Measurements from ENCODE around the gene FCAMR.
A peak's percentile ranks its signal among the peaks of the same experiment; 100 is the strongest.

Gene FCAMR

DNA sequence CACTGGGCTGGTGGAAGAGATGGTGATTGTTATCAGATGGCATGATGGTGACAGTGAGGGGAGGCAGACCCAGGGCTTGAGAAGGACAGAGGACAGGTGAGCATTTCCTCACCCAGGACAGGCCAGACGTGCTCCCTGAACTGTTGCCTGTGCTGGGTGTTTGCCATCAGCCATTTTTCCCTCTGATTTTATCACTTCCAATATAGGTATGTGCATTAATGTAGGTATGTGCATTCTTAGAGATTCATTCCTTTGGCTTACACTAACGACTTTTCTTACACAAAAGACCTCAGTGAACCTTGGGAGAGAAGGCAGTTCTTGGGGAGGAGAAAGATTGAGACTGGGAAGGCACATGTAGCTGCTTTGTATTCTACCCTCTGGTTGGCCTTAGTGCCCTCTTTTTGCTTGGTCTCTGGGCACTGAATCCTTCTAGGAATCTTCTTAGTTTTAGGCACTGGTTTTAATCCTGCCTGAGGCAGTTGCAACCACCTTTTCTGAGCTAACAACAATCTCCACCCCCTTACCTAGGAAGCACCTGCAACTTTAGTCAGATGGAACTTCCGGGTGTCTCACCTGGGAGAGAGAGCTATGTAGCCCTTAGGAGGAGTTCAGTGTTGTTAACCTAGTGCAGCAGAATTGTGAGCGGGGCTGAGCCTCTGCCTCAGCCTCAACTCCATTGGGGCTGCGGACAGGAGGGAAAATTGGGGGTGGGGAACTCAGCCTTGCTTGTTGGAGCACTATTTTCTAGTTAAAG is 31.4 kb upstream of the FCAMR start:
- no peak for DNase-seq (ENCODE audit: low read depth, low spot score)
- peak overlapping the region; percentile 98 for H3K27ac ChIP-seq

- H3K27ac ChIP-seq, result peak overlapping the region; percentile 98
- DNase-seq (ENCODE audit: low read depth, low spot score), result no peak
Observed at GRCh38 chr1:207000651-207001291, 30.5 kb upstream of the FCAMR start.

- no peak for DNase-seq (ENCODE audit: low read depth, low spot score)
- H3K27ac ChIP-seq, result no peak overlapping the region
Observed at GRCh38 chr1:206998816-206999215, 28.6 kb upstream of the FCAMR start.

DNA sequence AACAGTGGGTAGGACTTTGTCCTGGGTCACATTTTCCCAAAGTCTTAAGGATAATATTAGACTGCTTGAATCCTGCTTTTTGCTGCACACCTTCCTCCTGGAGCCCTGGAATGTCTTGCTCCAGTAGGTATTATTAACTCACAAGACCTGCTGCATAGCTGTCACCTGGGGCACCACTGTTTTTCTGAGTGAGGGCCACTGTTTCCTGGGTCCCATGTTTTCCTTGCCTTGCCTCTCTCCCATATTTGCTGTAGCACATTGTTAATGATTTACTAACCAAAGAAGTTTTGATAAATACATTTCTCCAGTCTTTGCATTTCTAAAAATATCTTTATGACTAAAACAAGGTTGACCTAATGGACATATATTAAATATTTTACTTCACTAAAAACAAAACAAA is 22.5 kb upstream of the FCAMR start:
- H3K27ac ChIP-seq, result no peak overlapping the region
- DNase-seq (ENCODE audit: low read depth, low spot score), result no peak

DNA sequence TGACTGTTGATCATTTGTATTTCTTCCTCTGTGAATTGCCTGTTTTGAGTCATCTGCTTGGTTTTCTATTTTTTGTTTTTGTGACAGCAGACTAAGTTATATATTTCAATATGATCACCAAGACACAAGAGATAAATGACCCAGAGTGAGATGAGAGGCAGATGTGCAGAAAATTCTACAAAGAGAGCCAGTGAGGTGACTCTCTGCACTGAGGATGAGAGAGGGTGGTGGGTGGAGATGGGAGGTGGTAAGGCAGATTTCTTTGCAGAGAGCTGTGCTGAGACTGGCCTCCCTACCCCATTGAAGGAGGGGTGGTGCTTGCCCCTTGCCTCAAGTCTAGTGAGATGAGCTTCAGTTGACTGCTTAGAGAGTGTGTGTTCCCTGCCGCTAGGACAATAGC is 17.6 kb upstream of the FCAMR start:
- no peak overlapping the region for H3K27ac ChIP-seq
- no peak for DNase-seq (ENCODE audit: low read depth, low spot score)

DNA sequence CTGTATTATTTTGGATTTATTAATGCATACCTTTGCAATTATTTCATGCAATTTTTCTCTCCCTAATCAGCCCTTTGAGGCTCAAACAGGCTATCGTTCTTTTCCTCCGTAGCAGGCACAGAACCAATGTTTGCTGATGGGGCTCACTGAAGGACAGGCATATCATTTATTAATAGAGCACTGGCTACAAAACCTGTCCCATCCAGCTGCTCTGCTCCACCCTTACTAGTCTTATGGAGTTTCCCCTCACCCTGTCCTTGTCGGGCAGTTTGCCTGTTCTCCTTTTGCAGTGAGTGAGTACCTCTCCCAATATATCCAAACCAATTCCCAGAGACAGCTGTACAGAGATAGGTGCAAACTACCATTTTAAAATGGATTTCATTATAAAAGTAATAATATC is 16.6 kb upstream of the FCAMR start:
- DNase-seq (ENCODE audit: low read depth, low spot score), result no peak
- H3K27ac ChIP-seq, result no peak overlapping the region

GRCh38 chr1:206986402-206986801 is 16.1 kb upstream of the FCAMR start:
- no peak for DNase-seq (ENCODE audit: low read depth, low spot score)
- no peak overlapping the region for H3K27ac ChIP-seq

GRCh38 chr1:206985162-206985749 is 15.0 kb upstream of the FCAMR start:
- H3K27ac ChIP-seq, result no peak overlapping the region
- no peak for DNase-seq (ENCODE audit: low read depth, low spot score)

- H3K27ac ChIP-seq, result no peak overlapping the region
- DNase-seq (ENCODE audit: low read depth, low spot score), result no peak
Observed at GRCh38 chr1:206982216-206982615, 12.0 kb upstream of the FCAMR start.

- no peak for DNase-seq (ENCODE audit: low read depth, low spot score)
- no peak overlapping the region for H3K27ac ChIP-seq
Observed at GRCh38 chr1:206979379-206980043, 9.3 kb upstream of the FCAMR start.

- H3K27ac ChIP-seq, result no peak overlapping the region
- DNase-seq (ENCODE audit: low read depth, low spot score), result no peak
Observed at GRCh38 chr1:206978259-206978658, 8.0 kb upstream of the FCAMR start.

- DNase-seq (ENCODE audit: low read depth, low spot score), result no peak
- no peak overlapping the region for H3K27ac ChIP-seq
Observed at GRCh38 chr1:206975306-206975705, 5.0 kb upstream of the FCAMR start.

GRCh38 chr1:206974140-206974539 is 3.9 kb upstream of the FCAMR start:
- DNase-seq (ENCODE audit: low read depth, low spot score), result no peak
- H3K27ac ChIP-seq, result no peak overlapping the region

DNA sequence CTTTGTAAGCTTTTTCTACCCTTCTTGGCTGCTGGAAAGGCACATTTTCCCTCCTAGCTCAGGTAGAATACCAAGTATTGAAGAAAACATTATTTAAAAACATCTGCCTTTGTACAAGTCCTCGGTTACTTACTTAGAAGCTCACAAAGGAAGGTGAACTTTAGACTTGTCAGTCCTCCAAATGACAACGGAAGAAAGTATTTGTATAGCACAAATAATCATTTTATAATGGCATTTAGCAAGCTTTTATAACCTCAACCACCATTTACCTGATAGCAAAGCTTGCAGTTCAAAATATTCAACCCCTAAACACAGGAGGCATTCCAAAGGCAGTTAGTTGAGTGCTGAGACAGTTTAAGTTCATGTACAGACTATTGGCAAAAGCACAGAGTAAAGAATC is 2.5 kb upstream of the FCAMR start:
- H3K27ac ChIP-seq, result no peak overlapping the region
- DNase-seq (ENCODE audit: low read depth, low spot score), result no peak

GRCh38 chr1:206971029-206971655 is 882 bp upstream of the FCAMR start:
- no peak overlapping the region for H3K27ac ChIP-seq
- DNase-seq (ENCODE audit: low read depth, low spot score), result no peak

DNA sequence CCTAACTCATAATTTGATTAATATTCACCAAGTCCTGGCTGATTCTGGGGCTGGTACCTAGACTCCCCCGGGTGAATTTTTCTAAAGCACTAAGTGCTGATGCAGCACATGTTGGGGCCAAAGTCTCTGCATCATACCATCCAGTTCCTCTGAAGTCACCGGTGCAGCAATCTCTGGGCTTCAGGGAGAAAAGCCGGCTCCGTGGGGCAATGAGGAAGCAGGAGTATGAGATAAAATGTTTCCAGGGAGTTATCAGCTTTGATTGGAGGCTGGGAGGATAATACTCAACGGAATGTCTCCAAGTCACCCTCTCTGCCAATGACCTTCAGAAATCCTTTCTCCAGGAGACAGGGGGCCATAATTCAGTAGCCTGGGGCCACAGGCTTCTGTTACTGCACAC is 1.2 kb downstream of the FCAMR start:
- DNase-seq (ENCODE audit: low read depth, low spot score), result no peak
- H3K27ac ChIP-seq, result no peak overlapping the region

DNA sequence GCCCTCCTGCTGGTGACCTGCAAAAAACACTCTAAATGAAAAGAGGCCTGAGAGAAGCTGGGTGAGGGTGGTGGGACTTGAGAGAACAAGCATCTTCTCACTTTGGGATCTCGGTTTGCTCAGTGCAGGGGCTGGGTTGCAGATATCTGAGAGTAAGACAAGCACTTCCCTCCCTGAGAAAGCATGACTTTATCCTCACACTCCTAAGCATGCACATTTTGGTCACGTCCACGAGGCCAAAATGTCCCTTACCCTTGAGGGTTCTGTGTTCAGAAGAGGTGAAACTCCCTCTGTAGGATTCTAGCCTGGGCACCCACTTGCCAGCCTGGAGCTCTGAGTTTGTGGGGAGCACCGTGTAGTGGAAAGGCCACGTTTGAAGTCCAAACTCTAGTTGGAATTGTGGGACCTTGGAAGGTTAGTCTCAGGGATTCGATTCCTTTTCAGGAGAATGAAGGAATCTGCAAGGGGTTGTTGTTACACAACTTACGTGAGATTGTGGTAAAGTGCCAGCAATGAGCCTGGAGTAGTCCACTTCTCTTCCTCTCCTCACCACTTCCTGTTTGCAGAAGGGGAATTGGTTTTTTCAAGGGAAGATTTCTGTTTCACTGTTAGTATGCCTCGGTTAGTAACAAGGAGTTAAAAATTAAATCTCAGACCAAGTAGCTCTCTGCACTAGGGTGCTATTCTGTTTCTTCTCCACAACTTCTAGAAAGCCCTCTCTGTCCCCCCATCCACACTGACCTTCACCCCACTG is 3.0 kb downstream of the FCAMR start:
- no peak overlapping the region for H3K27ac ChIP-seq
- DNase-seq (ENCODE audit: low read depth, low spot score), result no peak

- DNase-seq (ENCODE audit: low read depth, low spot score), result no peak
- no peak overlapping the region for H3K27ac ChIP-seq
Observed at GRCh38 chr1:206965781-206966180, 4.5 kb downstream of the FCAMR start.

GRCh38 chr1:206963740-206964139 is 6.5 kb downstream of the FCAMR start:
- no peak for DNase-seq (ENCODE audit: low read depth, low spot score)
- H3K27ac ChIP-seq, result no peak overlapping the region

DNA sequence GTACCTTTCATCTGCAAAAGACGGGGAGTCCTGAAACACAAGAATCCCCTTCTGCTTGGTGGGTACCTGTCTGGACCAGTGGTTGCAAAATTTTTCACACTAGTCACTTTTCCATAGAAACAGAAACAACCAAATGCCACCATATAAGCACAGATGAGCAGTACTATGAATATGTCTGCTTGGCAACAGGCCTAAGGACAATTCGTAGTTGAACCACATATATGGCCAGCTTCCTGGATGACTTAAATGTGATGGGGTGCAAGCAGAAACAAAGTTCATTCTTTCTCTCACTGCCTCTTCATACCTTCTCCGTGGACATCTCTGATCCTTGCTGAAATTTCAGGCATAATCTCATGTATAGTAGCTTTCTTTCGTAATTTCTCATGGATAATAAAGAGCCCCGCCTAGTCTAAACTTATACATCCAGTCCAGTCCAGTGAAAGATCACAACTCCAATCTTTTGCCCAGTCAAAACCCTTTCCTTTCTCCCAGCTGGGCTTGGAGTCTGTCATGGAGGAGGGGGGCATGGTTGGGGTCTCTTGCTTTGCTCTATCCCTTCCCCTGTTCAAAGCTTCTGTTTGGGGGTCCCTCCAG is 7.0 kb downstream of the FCAMR start:
- H3K27ac ChIP-seq, result no peak overlapping the region
- no peak for DNase-seq (ENCODE audit: low read depth, low spot score)
